Upper lobe of right lung (tissue), 1 donor: ENCODE results near the gene CPNE8. TPM values are rescaled to one million over a fixed set of nuclear protein-coding genes. Genes with fewer than 3 reads are reported as not detected.
A peak's percentile ranks its signal among the peaks of the same experiment; 100 is the strongest.

Experiments
- ATAC-seq: fragments of 200-7000 bp; cut with Tn5 transposase; one replicate; pipeline ENCODE4 v1.9.1; 2020; ENCODE audit warnings: mild to moderate bottlenecking, moderate library complexity
- DNase-seq: peaks from one replicate; pipeline ENCODE4 v3.0.0-alpha.2; 2020
- H3K27ac ChIP-seq: fragments of 200-600 bp; one replicate; pipeline ENCODE4 v1.8.0; 2022
- H3K27me3 ChIP-seq: fragments of 200-600 bp; one replicate; pipeline ENCODE4 v1.8.0; 2022; ENCODE audit warnings: mild to moderate bottlenecking
- H3K36me3 ChIP-seq: fragments of 200-600 bp; one replicate; pipeline ENCODE4 v1.8.0; 2022
- H3K4me1 ChIP-seq: fragments of 200-600 bp; one replicate; pipeline ENCODE4 v1.8.0; 2022
- H3K4me3 ChIP-seq: fragments of 200-600 bp; one replicate; pipeline ENCODE4 v1.8.0; 2022; ENCODE audit warnings: mild to moderate bottlenecking
- H3K9me3 ChIP-seq: fragments of 200-600 bp; one replicate; pipeline ENCODE4 v1.8.0; 2022
- intact Hi-C: fragments of 100-400 bp; cut with DNase I; formaldehyde crosslinking; loops from one replicate; pipeline ENCODE4 v1.11.0; 2022
- total RNA-seq: library from RNA; stranded (reverse); fragmentation: NEBNext Ultra II Directional; extraction: Animal tissue kit (Norgen Biotek cat#: 25700); gene quantifications from one replicate; pipeline ENCODE4 v1.2.1, GENCODE V29; 2021
- TF ChIP-seq, protein P1 (sequence below): fragments of 200-600 bp; IDR thresholded peaks from one replicate; pipeline ENCODE4 v1.8.0; 2022; ENCODE audit warnings: antibody characterized with exemption
- donor health status: DM: no; HTN: yes; CAD: no; lungs with severe emphysema.

The CPNE8 gene
- total RNA-seq, 1 donor from 2014 or later: 32.1 TPM

GRCh38 chr12:38932320-38932719, 26.9 kb upstream of the CPNE8 start:
- no peak for DNase-seq
- Histone ChIP-seq H3K4me3 (no peak overlapping the region), H3K4me1 (no peaks in the 10 kb centered on the region), H3K9me3 (no peaks in the 10 kb centered on the region), H3K27me3 (no peaks in the 10 kb centered on the region), H3K36me3 (no peaks in the 10 kb centered on the region), H3K27ac (no peak overlapping the region)
- ATAC-seq: no peak
- intact Hi-C loops: no loop called here
- TF ChIP-seq, protein P1, sequence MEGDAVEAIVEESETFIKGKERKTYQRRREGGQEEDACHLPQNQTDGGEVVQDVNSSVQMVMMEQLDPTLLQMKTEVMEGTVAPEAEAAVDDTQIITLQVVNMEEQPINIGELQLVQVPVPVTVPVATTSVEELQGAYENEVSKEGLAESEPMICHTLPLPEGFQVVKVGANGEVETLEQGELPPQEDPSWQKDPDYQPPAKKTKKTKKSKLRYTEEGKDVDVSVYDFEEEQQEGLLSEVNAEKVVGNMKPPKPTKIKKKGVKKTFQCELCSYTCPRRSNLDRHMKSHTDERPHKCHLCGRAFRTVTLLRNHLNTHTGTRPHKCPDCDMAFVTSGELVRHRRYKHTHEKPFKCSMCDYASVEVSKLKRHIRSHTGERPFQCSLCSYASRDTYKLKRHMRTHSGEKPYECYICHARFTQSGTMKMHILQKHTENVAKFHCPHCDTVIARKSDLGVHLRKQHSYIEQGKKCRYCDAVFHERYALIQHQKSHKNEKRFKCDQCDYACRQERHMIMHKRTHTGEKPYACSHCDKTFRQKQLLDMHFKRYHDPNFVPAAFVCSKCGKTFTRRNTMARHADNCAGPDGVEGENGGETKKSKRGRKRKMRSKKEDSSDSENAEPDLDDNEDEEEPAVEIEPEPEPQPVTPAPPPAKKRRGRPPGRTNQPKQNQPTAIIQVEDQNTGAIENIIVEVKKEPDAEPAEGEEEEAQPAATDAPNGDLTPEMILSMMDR: no peak

DNA sequence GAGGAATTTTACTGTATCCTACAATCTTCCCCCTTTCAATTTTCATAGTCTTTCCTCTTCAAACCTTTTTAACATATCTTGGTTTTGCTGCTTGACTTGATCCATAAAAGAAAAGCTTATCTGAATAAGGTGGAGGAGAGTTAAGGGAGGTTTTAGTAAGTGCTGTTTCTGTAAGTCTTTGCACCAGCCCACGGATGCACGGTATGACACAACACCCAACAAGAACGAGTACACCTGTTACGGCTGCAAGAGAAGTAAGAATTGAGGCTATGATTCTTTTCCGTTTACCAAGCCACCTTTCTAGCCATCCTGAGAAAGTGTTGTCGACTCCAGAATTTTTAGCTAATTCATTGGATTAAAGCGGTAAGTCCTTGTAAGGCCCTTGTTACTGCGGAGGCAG, 26.1 kb upstream of the CPNE8 start:
- Histone ChIP-seq H3K27me3 (no peaks in the 10 kb centered on the region), H3K4me1 (no peaks in the 10 kb centered on the region), H3K36me3 (no peaks in the 10 kb centered on the region), H3K9me3 (no peaks in the 10 kb centered on the region), H3K4me3 (no peak overlapping the region), H3K27ac (no peak overlapping the region)
- ATAC-seq (no peak), DNase-seq (no peak)
- TF ChIP-seq, protein P1: no peak
- intact Hi-C loops: no loop called here

GRCh38 chr12:38930990-38931389, 25.6 kb upstream of the CPNE8 start:
- H3K27ac ChIP-seq: no peak overlapping the region
- no peak for ATAC-seq
- intact Hi-C loops: no loop called here
- no peaks in the 10 kb centered on the region for H3K36me3 ChIP-seq
- H3K27me3 ChIP-seq: no peaks in the 10 kb centered on the region
- H3K9me3 ChIP-seq: no peaks in the 10 kb centered on the region
- no peak for DNase-seq
- H3K4me1 ChIP-seq: no peaks in the 10 kb centered on the region
- H3K4me3 ChIP-seq: no peak overlapping the region
- TF ChIP-seq, protein P1: no peak

- no peak overlapping the region for H3K4me3 ChIP-seq
- no peaks in the 10 kb centered on the region for H3K9me3 ChIP-seq
- no peaks in the 10 kb centered on the region for H3K27me3 ChIP-seq
- no peak overlapping the region for H3K27ac ChIP-seq
- ATAC-seq (no peak), DNase-seq (no peak)
- no peaks in the 10 kb centered on the region for H3K36me3 ChIP-seq
- no peaks in the 10 kb centered on the region for H3K4me1 ChIP-seq
- TF ChIP-seq, protein P1: no peak
- intact Hi-C loops: no loop called here
These were observed 21.1 kb upstream of the CPNE8 start for GRCh38 chr12:38926501-38926900.

DNA sequence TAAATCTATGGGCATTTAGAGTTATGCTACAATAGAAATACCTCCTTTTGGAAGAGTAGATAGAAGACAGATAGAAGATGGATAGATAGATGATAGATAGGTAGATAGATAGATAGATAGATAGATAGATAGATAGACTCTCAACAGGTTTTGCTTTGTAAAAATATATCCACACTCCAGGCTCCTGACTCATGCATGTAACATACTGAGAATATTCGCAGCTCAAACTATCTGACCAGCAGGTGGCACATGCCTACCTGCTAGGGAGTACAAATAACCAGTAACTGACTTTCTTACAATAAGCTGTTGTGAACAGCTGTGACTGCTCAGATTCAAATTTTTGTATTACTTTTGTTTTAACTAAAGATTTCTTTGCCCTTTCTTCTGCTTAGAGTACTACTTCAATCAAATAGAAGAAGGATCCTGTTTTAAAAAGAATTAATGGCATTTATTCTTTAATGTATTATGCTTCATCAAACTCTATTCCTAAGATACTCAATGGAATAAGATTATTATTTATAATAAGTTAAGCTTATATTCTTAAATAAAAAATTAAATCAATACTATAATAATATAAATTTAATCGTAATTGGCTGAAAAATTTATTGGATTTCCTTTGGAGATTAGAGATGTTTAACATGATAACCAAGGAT, 15.8 kb upstream of the CPNE8 start:
- DNase-seq (no peak), ATAC-seq (peak; percentile 91)
- Histone ChIP-seq H3K27me3 (no peaks in the 10 kb centered on the region), H3K4me1 (no peaks in the 10 kb centered on the region), H3K4me3 (no peak overlapping the region), H3K36me3 (no peaks in the 10 kb centered on the region), H3K9me3 (no peaks in the 10 kb centered on the region), H3K27ac (no peak overlapping the region)
- intact Hi-C loops: loop anchor here (5.0 kb wide), 1 partner anchor 181 kb away; no protein-coding TSS in a partner anchor
- TF ChIP-seq, protein P1: peak; percentile 60

DNA sequence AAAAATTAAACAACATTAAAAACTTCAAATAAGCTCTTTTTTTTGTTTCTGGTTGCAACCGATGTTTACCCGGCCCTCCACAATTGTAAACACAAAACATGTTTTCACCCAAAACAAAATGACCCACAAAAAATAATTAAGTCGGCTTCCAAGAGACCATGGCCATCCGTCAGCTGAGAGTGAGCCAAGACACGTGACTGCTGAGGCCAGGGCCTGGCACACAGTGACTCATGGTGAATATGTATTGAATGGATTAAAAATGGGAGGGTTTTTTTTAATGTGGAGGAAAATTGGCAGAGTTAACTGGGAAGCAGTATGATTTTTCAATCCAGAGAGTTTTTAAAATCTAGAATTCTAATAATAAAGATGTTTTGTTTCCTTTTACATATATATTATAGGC, 13.8 kb upstream of the CPNE8 start:
- ATAC-seq: no peak
- no peaks in the 10 kb centered on the region for H3K9me3 ChIP-seq
- no peak for DNase-seq
- TF ChIP-seq, protein P1: no peak
- intact Hi-C loops: no loop called here
- H3K36me3 ChIP-seq: no peaks in the 10 kb centered on the region
- no peaks in the 10 kb centered on the region for H3K4me1 ChIP-seq
- H3K27ac ChIP-seq: no peak overlapping the region
- no peaks in the 10 kb centered on the region for H3K27me3 ChIP-seq
- no peak overlapping the region for H3K4me3 ChIP-seq
